Parathyroid adenoma (tissue), 2 donors: ENCODE measurements around the gene TXNRD2.
A peak's percentile ranks its signal among the peaks of the same experiment; 100 is the strongest.

ENCODE experiments used
- H2AFZ ChIP-seq: fragments of 300-600 bp; sonication (generic); one replicate; pipeline ENCODE4 v1.7.0; 2017; ENCODE audit warnings: antibody characterized with exemption, mild to moderate bottlenecking
- H3K27ac ChIP-seq: fragments of 300-600 bp; sonication (generic); one replicate; pipeline ENCODE4 v1.7.0; 2017
- H3K27me3 ChIP-seq: fragments of 300-600 bp; sonication (generic); one replicate; pipeline ENCODE4 v1.7.0; 2017; ENCODE audit warnings: low read length; ENCODE audit not compliant: control insufficient read depth, insufficient read depth
- H3K36me3 ChIP-seq: fragments of 300-600 bp; sonication (generic); one replicate; pipeline ENCODE4 v1.7.0; 2017; ENCODE audit warnings: low read length; ENCODE audit not compliant: control insufficient read depth, insufficient read depth
- H3K4me1 ChIP-seq: fragments of 300-600 bp; sonication (generic); one replicate; pipeline ENCODE4 v1.7.0; 2017; ENCODE audit warnings: control low read depth
- H3K4me2 ChIP-seq: fragments of 300-600 bp; sonication (generic); one replicate; pipeline ENCODE4 v1.7.0; 2017; ENCODE audit warnings: low read length
- H3K4me3 ChIP-seq: fragments of 300-600 bp; sonication (generic); one replicate; pipeline ENCODE4 v1.7.0; 2017; ENCODE audit warnings: low read depth, low read length
- H3K79me2 ChIP-seq: fragments of 300-600 bp; sonication (generic); one replicate; pipeline ENCODE4 v1.7.0; 2017; ENCODE audit warnings: control low read depth
- H3K9ac ChIP-seq: fragments of 300-600 bp; sonication (generic); one replicate; pipeline ENCODE4 v1.7.0; 2017; ENCODE audit warnings: mild to moderate bottlenecking
- H3K9me3 ChIP-seq: fragments of 300-600 bp; sonication (generic); one replicate; pipeline ENCODE4 v1.7.0; 2017; ENCODE audit warnings: low read length; ENCODE audit not compliant: control insufficient read depth
- CTCF ChIP-seq: fragments of 300-600 bp; sonication (generic); IDR thresholded peaks from one replicate; pipeline ENCODE4 v1.7.0; 2017; ENCODE audit warnings: antibody characterized with exemption, mild to moderate bottlenecking
- donor health status: primary hyperparathyroidism.

The TXNRD2 gene

GRCh38 chr22:19961201-19961580, 19.6 kb upstream of the TXNRD2 start:
- Histone ChIP-seq H3K27ac (no peak overlapping the region), H2AFZ (no peak overlapping the region), H3K4me2 (no peak overlapping the region), H3K27me3 (no peaks in the 10 kb centered on the region), H3K36me3 (no peaks in the 10 kb centered on the region), H3K79me2 (no peaks in the 10 kb centered on the region), H3K9ac (no peak overlapping the region), H3K9me3 (no peaks in the 10 kb centered on the region), H3K4me3 (no peak overlapping the region), H3K4me1 (peaks cover 4% of the 10 kb centered on the region)
- TF ChIP-seq CTCF: no peak

DNA sequence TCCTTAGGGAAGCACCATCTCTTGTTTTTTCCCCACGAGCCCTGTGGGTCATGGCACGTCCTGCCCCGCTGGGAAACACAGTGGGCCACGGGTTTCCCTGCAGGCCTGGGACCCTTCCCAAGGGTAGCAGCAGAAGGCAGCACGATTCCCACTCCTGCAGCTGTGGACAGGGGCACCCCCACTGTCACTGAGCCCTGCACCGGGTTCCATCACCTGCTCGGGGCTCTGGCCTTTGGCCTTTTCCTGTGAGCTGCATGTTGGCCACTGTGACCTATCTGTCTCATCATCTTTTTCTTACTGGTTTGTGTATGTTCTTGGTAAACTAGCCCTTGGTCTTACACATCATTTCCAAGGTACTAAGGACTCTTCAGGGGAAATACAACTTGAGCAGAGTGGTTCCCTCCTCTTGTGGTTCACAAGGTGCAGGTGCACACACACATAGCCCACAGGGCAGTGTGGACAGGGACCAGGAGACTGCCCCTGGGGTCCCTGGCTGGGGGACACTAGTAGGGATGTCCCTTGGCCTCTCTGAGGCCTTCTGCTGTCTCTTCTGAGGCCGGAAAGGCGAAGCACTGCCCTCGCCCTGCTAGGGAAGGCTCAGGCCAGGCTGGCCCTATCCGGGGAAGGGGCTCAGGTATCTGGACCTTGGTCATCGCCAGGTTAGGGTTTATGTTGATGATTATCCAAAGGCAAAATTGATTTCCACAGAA, 19.0 kb upstream of the TXNRD2 start:
- Histone ChIP-seq H3K4me3 (no peak overlapping the region), H3K9ac (no peak overlapping the region), H3K79me2 (no peaks in the 10 kb centered on the region), H3K27ac (no peak overlapping the region), H2AFZ (no peak overlapping the region), H3K4me1 (peaks cover 4% of the 10 kb centered on the region), H3K4me2 (no peak overlapping the region), H3K27me3 (no peaks in the 10 kb centered on the region), H3K9me3 (no peaks in the 10 kb centered on the region), H3K36me3 (no peaks in the 10 kb centered on the region)
- no peak for TF ChIP-seq CTCF

DNA sequence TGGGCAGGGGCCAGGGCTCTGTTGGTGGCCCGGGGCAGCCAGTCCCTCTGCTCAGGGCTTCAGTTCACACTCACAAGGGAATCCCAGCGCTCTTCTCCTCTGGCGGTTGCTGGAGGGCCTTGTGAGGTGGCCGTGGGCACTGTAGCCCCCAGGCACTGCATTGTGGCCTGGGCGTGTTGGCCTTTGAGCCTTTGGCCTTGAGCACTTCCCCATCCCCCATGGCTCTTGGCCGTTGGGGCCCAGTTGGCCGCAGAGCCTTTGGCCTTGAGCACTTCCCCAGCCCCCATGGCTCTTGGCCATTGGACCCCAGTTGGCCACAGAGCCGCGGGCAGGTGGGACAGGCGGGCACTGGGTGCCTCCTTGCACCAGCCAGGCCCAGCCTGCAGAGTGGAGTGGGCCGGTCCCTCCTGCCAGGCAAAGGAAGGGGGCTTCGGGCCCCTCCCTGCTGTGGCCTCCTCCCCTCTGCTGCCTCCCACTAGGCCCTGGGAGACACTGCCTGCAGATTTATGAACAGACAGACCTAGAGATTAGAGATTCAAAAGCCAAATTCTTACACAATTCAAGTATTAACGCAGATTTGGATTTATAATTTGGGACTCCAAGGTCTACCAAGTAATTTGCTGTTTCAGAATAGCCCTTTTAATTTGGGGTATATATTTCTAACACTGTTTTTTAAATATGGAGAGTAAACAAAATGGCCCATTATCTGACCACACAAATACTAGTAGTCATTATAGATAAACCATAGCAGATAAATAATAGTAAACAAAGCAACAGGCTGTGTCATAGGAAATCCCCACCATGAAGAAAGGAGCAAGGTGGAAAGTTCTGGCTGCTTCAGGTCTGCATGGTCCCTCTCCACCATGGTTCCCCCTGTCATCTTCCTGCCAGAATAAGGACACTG, 18.2 kb upstream of the TXNRD2 start:
- Histone ChIP-seq H3K27me3 (no peaks in the 10 kb centered on the region), H3K9ac (no peak overlapping the region), H3K4me3 (no peak overlapping the region), H2AFZ (peak overlapping the region; percentile 51), H3K4me1 (peaks cover 4% of the 10 kb centered on the region), H3K4me2 (peak overlapping the region; percentile 61), H3K9me3 (no peaks in the 10 kb centered on the region), H3K79me2 (no peaks in the 10 kb centered on the region), H3K27ac (no peak overlapping the region), H3K36me3 (no peaks in the 10 kb centered on the region)
- no peak for TF ChIP-seq CTCF

DNA sequence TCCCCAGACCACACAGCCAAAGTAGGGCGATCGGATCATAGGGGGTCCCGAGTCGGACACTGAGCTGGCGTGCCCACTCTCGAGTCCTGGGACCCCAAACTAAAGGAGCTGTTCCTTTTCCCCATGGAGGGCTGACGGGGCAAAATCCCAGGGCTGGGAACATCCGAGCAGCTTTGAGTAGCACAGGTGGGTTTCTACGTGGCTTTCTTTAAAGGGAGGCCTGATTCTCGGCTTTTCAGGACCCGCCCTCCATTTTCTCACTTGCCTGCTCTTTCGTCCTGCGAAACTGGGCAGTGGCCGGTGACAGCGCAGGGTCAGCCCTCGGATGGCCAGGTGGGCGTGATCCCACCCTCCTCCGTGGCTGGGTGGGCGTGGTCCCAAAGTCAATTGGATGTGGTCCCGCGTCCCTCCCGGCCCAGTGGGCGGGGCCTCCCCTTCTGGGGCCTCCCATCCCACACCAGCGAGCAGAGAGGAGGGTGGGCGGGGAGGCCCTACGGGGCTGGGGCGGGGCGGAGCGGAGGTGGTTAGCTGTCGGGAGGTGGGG, 17.5 kb upstream of the TXNRD2 start:
- Histone ChIP-seq H3K27ac (no peak overlapping the region), H3K4me1 (peaks cover 4% of the 10 kb centered on the region), H3K36me3 (no peaks in the 10 kb centered on the region), H3K4me3 (peak overlapping the region; percentile 12), H3K4me2 (peak overlapping the region; percentile 61), H3K79me2 (no peaks in the 10 kb centered on the region), H2AFZ (peak overlapping the region; percentile 51), H3K9ac (no peak overlapping the region), H3K27me3 (no peaks in the 10 kb centered on the region), H3K9me3 (no peaks in the 10 kb centered on the region)
- TF ChIP-seq CTCF: no peak
